Activated CD8-positive, alpha-beta T cell treated with anti-CD3 and anti-CD28 coated beads for 36 hours (primary cell): ENCODE data around the gene BPGM. TPM values are rescaled to one million over a fixed set of nuclear protein-coding genes. Genes with fewer than 3 reads are reported as not detected.
A peak's percentile ranks its signal among the peaks of the same experiment; 100 is the strongest.

Source experiments
- ATAC-seq: fragments of 200-7000 bp; cut with Tn5 transposase; one replicate; pipeline ENCODE4 v1.10.0; 2021; ENCODE audit warnings: mild to moderate bottlenecking, moderate library complexity
- CTCF ChIA-PET: fragments of 350-600 bp; sonication (Branson Sonifier 250); formaldehyde crosslinking; loops from one replicate; lab custom pipeline; 2021; ENCODE audit warnings: antibody characterized with exemption; lab: Charles Lee
- POLR2A ChIA-PET: fragments of 350-600 bp; sonication (Branson Sonifier 250); formaldehyde crosslinking; loops from one replicate; lab custom pipeline; 2021; ENCODE audit warnings: antibody characterized with exemption; lab: Charles Lee
- DNase-seq: peaks from one replicate; pipeline ENCODE4 v3.0.0-alpha.2; 2020
- H3K27ac Mint-ChIP-seq: one replicate; pipeline ENCODE4 v1.8.0; 2021; ENCODE audit warnings: mild to moderate bottlenecking, mixed read lengths
- H3K27me3 Mint-ChIP-seq: one replicate; pipeline ENCODE4 v1.8.0; 2021; ENCODE audit warnings: mixed read lengths
- H3K36me3 Mint-ChIP-seq: one replicate; pipeline ENCODE4 v1.8.0; 2021; ENCODE audit warnings: low read depth, mixed read lengths
- H3K4me1 Mint-ChIP-seq: one replicate; pipeline ENCODE4 v1.8.0; 2021; ENCODE audit warnings: low read depth, mixed read lengths
- H3K4me3 Mint-ChIP-seq: one replicate; pipeline ENCODE4 v1.8.0; 2021; ENCODE audit warnings: mild to moderate bottlenecking, moderate library complexity, mixed read lengths
- H3K9me3 Mint-ChIP-seq: one replicate; pipeline ENCODE4 v1.8.0; 2021; ENCODE audit warnings: mixed read lengths
- intact Hi-C: fragments of 100-400 bp; cut with micrococcal nuclease; formaldehyde crosslinking; loops from one replicate; pipeline ENCODE4 v1.10.0; 2022
- total RNA-seq, 2 experiments: library from RNA; stranded (reverse); gene quantifications; one replicate each; pipeline ENCODE4 v1.2.3, GENCODE V29; 2021
- TF ChIP-seq, protein P1 (sequence below): fragments of 200-600 bp; IDR thresholded peaks from one replicate; pipeline ENCODE4 v1.8.0; 2022; ENCODE audit warnings: antibody characterized with exemption, mild to moderate bottlenecking

The BPGM gene
- 10 to 100 TPM; 11.2 to 12.4 TPM for total RNA-seq

DNA sequence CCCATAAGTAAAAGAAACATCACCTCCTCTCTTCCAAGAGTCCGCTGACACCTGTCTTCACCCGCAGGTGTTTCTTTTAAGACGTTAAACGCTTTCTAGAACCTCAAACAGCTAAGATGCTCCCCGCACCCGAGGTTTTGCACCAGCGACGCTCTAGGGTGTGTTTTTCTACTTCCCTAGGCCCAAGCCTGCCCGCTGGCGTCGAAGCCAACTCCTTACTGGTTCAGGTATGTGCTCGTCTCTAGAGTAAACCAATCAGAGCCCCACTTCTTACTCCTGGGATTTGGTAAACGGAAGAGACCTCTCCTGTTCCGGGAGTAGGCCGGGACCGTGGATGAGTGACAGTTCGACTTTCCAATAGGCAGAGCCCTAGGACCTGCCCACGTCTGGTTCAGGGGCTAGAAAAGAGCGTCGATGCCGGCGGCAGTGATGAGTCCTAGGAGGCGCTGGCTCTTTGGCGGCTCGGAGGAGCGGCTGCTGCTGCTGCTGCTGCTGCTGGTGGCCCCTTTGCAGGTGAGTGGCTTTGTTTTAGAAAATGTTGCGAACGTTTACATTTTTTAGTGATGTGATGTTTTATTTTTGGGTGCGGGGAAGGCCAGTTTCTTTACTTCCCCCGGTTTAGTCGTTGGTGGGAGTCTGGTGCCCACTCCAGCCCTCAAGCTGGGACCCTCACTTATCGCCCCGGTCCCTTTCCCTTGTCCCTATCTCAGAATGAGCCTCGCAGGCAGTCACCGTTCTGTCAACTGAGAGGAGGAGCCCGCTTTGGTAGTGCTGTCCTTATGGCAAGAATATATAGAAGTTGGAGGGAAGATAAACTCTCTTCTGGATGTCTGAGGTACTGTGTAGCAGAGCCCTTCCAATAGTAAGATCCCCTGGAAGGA lies at the start of gene BPGM:
BPGM (plus strand) TSS at position 429 of the 881 bp plus-strand sequence. CDS start 14,655 bp downstream, outside the sequence.
- Mint-ChIP-seq H3K4me3 (no peak within 1 kb of the TSS), H3K27ac (peak within 1 kb of the TSS; percentile 17), H3K4me1 (peaks cover 40% of the 10 kb centered on the region), H3K36me3 (peaks cover 5% of the 10 kb centered on the region), H3K27me3 (no peaks in the 10 kb centered on the region), H3K9me3 (peaks cover 4% of the 10 kb centered on the region)
- DNase-seq, result peak; percentile 97
- TF ChIP-seq, protein P1, sequence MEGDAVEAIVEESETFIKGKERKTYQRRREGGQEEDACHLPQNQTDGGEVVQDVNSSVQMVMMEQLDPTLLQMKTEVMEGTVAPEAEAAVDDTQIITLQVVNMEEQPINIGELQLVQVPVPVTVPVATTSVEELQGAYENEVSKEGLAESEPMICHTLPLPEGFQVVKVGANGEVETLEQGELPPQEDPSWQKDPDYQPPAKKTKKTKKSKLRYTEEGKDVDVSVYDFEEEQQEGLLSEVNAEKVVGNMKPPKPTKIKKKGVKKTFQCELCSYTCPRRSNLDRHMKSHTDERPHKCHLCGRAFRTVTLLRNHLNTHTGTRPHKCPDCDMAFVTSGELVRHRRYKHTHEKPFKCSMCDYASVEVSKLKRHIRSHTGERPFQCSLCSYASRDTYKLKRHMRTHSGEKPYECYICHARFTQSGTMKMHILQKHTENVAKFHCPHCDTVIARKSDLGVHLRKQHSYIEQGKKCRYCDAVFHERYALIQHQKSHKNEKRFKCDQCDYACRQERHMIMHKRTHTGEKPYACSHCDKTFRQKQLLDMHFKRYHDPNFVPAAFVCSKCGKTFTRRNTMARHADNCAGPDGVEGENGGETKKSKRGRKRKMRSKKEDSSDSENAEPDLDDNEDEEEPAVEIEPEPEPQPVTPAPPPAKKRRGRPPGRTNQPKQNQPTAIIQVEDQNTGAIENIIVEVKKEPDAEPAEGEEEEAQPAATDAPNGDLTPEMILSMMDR, result no peak
- intact Hi-C loops, result loop anchor here (5.0 kb wide), 2 partner anchors 66 to 106 kb away; no protein-coding TSS in a partner anchor
- ChIA-PET POLR2A (interaction anchor here (0.6 to 3.9 kb wide), 16 partner anchors 8 to 906 kb away, joined by 3 to 25 read pairs (median 6); partner anchors contain the start of gene CYREN), CTCF (interaction anchor here (0.7 to 4.7 kb wide), 16 partner anchors 8 to 525 kb away, joined by 3 to 65 read pairs (median 4); no protein-coding TSS in a partner anchor)
- peak; percentile 98 for ATAC-seq

DNA sequence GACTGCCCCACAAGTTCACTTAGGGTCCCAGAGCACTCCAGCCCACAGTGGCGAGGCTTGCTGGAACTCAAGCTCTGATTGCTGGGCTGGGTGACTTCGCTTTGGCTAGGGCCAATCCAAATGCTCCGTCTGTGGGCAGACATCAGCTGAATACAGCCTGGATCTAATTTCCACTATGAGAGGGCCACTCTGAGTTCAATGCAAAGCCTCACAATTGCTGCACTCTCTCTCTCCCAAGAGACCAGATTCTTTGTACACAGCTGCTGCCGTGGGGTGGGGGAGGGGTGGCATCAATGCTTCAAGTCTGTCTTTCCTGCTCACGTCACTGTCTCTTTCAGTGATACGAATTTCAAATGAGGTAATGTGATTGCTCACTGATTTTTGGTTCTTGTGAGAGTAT lies 47.3 kb upstream of the BPGM start:
- POLR2A ChIA-PET, result no interaction called here
- no peak overlapping the region for H3K27ac Mint-ChIP-seq
- DNase-seq (no peak), ATAC-seq (no peak)
- H3K9me3 Mint-ChIP-seq, result peaks cover 6% of the 10 kb centered on the region
- intact Hi-C loops, result no loop called here
- TF ChIP-seq, protein P1, result no peak
- H3K4me1 Mint-ChIP-seq, result no peaks in the 10 kb centered on the region
- CTCF ChIA-PET, result interaction anchor here (0.7 to 1.3 kb wide), 3 partner anchors 9 to 146 kb away, joined by 3 to 4 read pairs (median 3); no protein-coding TSS in a partner anchor
- peaks cover 14% of the 10 kb centered on the region for H3K27me3 Mint-ChIP-seq
- H3K36me3 Mint-ChIP-seq, result no peaks in the 10 kb centered on the region
- H3K4me3 Mint-ChIP-seq, result no peak overlapping the region

DNA sequence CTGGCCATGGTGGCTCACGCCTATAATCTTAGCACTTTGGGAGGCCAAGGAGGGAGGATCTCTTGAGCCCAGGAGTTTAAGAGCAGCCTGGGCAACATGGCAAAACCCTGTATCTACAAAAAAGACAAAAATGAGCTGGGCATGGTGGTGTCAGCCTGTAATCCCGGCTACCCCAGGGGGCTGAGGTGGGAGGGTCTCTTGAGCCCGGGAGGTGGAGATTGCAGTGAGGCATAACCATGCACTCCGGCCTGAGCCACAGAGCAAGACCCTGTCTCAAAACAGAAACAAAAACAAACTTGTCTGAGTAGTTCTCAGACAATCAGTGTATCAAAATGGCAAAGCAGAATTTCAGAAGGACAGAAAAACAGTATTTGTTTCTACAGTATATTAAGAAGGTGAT lies 45.2 kb upstream of the BPGM start:
- Mint-ChIP-seq H3K27ac (no peak overlapping the region), H3K4me1 (peaks cover 1% of the 10 kb centered on the region), H3K27me3 (peaks cover 20% of the 10 kb centered on the region), H3K4me3 (no peak overlapping the region), H3K36me3 (no peaks in the 10 kb centered on the region), H3K9me3 (peaks cover 6% of the 10 kb centered on the region)
- TF ChIP-seq, protein P1, result no peak
- intact Hi-C loops, result no loop called here
- ATAC-seq, result no peak
- no peak for DNase-seq
- CTCF ChIA-PET, result no interaction called here
- POLR2A ChIA-PET, result interaction anchor here (0.6 kb wide), 1 partner anchor 46 kb away, joined by 6 read pairs; no protein-coding TSS in a partner anchor

DNA sequence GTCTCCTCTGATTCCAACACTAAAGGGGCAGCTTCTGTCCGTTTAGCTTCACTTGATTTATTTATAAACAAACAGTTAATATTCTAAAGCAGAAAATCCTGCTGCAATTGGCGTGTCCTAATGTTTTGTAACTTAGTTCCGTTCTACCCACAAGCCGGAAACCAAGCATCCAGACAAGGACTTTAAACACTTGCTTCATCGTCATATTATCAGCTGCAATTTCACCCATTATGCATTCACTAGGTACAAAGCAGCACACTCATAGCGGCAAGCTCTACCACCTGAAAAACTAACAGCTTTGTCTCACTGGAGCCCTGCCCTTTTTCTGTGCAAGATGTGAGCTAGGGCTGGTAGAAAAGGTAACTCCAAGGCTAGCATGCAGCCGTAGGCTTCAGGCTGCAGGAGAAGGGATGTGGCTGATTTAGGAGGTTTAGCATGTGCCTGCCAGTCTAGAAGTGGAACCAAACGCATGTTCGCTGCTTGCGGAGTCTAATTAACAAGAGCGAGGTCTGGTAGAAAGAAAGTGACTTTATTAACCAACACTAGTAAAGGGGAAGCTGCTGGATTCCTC lies 43.7 kb upstream of the BPGM start:
- Mint-ChIP-seq H3K9me3 (peaks cover 6% of the 10 kb centered on the region), H3K27ac (no peak overlapping the region), H3K4me1 (peaks cover 3% of the 10 kb centered on the region), H3K4me3 (no peak overlapping the region), H3K36me3 (no peaks in the 10 kb centered on the region), H3K27me3 (peaks cover 31% of the 10 kb centered on the region)
- DNase-seq (no peak), ATAC-seq (no peak)
- TF ChIP-seq, protein P1, result no peak
- CTCF ChIA-PET, result interaction anchor here (0.7 to 1.8 kb wide), 5 partner anchors 9 to 170 kb away, joined by 3 to 7 read pairs (median 4); partner anchors contain the start of gene AKR1B15
- POLR2A ChIA-PET, result no interaction called here
- intact Hi-C loops, result no loop called here
